GM10847 (cell line): ENCODE measurements around the gene MFSD12.

Source experiments
- POLR2A ChIP-seq: IDR thresholded peaks from 2 replicates; pipeline ENCODE4 v1.6.1; 2011; ENCODE audit not compliant: insufficient read length; ENCODE audit errors: extremely low read depth

Gene MFSD12

DNA sequence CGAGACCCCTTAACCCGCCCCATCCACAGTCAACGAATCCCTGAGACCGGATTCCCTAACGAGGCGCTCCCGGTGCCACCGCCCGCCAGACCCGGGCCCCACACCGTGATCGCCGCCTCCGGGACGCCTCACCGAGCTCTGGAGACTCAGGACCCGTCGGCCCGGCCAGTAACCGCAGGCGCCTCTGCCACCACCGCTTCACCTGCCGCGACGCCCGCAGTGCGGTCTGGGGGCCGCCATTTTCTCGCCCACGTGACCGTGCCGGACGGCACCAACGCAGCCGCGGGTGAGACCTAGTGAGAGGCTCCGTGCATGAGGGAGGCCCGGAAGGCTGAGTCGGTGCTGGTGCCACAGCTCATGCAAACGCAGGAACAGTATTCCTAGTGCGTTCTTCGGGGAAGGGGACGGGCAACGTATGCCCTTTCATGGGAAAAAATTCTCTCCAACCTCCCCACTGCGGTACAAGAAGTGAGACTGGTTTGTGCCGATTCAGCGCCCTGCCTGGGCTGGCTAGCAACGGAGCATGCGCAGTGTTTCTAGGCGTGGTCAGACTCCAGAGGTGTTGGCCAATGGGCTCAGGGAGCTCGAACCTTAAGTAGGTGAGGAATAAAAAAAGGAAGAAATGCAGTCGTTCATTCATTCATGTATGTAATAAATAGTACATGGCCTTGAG, 56.8 kb downstream of the MFSD12 start, which contains the start of gene DOHH:
TSS of gene DOHH (minus strand) at position 246 of the 673 bp plus-strand sequence. CDS start 3,860 bp downstream, outside the sequence.
- TF ChIP-seq POLR2A: peak; percentile 84

DNA sequence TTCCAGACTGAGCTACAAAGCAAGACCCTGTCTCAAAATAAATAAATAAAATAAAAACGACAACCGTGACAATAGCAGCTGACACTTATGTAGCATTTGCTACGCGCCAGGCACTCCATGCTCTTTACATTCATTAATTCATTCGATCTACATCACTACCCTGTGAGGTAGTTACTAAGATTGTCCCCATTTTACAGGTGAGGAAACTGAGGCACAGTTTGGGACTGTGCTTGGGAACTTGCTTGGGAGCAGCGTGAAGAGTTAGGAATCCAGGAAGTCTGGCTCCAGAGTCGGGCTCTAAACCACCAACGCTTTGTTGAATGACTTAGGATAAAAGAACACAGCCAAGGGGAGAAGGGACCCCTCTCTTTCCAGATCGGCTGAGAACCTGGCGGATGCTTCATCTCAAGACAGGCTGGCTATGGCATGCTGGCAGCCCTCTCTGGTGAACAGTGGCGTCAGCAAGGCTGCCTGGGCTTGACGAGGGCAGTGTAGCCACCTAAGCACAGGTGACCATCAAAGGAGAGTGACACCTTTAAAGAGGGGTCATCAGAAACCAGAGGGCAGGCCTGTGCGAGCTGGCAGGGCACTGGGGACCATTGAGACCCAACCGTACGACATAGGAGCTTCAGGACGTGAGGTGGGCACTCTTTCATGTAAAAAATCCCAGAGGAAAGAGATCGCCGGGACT, 57.5 kb downstream of the MFSD12 start:
- TF ChIP-seq POLR2A: no peak

DNA sequence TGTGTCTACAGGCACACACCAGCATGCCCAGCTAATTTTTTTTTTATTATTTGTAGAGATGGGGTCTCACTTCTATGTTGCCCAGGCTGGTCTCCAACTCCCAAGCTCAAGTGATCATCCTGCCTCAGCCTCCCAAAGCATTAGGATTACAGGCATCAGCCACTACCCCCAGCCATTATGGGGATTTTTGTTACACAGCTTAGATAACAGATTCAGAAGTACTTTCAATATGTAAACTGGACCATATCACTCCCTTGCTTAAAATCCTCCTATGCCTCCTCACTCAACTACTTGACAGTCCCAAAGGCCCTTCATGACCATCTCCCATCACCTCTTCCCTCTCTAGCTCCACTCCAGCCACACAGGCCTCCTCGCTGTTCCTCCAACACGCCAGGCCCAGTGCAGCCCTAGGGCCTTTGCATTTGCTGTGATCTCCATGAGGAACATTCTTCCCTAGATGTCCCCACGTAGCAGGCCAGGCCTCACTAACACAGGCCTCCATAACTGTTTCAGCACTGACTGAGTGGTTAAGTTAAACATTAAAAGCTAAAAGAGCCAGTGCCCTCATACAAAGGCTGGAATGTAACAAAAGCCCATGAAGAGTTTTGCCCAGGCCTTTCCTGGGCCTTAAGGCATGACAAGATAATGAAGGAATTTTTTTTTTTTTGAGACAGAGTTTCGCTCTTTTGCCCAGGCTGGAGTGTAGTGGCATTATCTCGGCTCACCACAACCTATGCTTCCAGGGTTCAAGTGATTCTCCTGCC, 59.4 kb downstream of the MFSD12 start:
- TF ChIP-seq POLR2A: no peak

DNA sequence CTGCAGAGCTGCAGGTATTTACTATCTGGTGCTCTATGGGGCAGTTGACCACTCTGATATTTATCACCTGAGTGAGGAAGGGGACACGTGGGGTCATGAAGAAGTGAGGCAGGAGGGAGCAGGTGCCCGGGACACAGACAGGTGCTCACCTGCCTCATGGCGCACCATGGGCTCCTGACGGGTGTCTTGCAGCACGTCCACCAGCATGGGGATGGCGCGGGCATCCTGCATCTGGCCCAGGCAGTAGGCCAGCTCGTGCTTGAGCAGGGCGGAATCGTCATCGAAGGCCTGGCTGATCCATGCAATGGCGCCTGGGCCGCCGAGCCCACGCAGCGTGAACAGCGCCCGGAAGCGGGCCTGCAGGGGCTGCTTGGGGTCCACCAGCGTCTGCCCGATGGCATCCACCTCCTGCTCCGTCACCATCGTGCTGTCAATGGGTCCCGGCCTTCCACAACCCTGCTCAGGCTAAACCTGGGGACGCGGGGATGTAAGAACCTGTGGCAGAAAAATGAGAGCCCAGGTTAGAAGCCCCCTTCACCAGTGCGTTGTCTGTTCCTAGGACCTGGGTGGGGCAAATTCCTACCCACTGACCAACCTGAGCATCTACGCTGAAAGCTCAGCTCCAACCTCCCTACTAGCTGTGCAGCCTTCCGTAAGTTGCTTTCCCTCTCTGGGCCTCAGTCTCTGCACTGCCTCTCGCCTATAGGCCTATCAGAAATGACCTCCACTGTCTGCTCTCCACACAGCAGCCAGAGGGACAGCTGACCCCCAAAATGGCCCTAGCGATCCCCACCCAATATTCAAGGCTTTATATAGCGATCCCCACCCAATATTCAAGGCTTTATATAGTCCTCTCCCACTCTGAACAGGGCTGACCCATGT, 60.8 kb downstream of the MFSD12 start:
- TF ChIP-seq POLR2A: no peak

DNA sequence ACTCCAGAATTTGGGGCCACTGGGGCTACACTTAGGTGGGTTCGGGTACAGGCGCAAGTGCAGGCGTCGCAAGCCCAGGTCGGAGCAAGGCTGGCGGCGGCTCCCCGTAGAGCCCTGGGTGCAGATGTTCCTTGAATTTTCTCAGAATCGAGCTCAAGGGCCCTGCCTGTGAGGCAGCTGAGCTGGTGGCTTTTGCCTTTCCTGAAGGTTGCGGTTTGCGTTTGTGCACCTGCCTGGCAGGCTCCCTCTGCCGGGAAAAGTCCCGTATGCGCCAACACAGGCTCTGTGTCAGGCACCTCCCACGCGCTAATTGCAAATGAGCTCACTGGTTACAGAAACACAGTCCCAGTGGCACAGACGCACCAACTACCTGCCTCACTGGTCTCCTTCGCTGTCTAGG, 62.8 kb downstream of the MFSD12 start:
- no peak for TF ChIP-seq POLR2A
